SU-DHL-6 (cell line): Measurements from ENCODE around the gene ANP32B.
"Not testable (repeated sequence)": the region's sequence is repeated elsewhere in the genome, so short reads cannot be mapped to it uniquely, and the experiment has no call there.

Experiments
- H2AFZ ChIP-seq: fragments of 200-600 bp; sonication (generic); 2 replicates; pipeline ENCODE4 v1.6.1; 2014; ENCODE audit warnings: low read depth, mild to moderate bottlenecking, moderate library complexity, mixed read lengths, antibody characterized with exemption, low read length; ENCODE audit not compliant: severe bottlenecking
- H3F3A ChIP-seq: fragments of 200-600 bp; shearing (Covaris generic); 2 replicates; pipeline ENCODE4 v1.6.0; 2016; ENCODE audit warnings: antibody characterized with exemption, mild to moderate bottlenecking; ENCODE audit not compliant: insufficient read depth
- H3K27ac ChIP-seq: fragments of 200-600 bp; sonication (generic); 2 replicates; pipeline ENCODE4 v1.5.1; 2016; ENCODE audit warnings: low read depth, mild to moderate bottlenecking, low read length, moderate library complexity, mixed read lengths
- H3K27me3 ChIP-seq: fragments of 200-600 bp; sonication (generic), shearing (Covaris generic); 2 replicates; pipeline ENCODE4 v1.6.0; 2014; ENCODE audit warnings: mild to moderate bottlenecking, low read length
- H3K36me3 ChIP-seq: fragments of 200-600 bp; sonication (generic); 2 replicates; pipeline ENCODE4 v1.6.1; 2014; ENCODE audit warnings: mild to moderate bottlenecking, low read length, mixed read lengths
- H3K4me2 ChIP-seq: fragments of 300-600, 200-600 bp; shearing (Covaris generic), sonication (generic); 2 replicates; pipeline ENCODE4 v1.6.0; 2014; ENCODE audit warnings: low read length, low read depth, mild to moderate bottlenecking; ENCODE audit not compliant: poor library complexity, severe bottlenecking
- H3K4me3 ChIP-seq: fragments of 200-600 bp; sonication (generic); 2 replicates; pipeline ENCODE4 v1.5.1; 2014; ENCODE audit warnings: antibody characterized with exemption, low read length, mild to moderate bottlenecking, mixed read lengths; ENCODE audit not compliant: insufficient read depth, poor library complexity, severe bottlenecking
- H3K79me2 ChIP-seq: fragments of 200-600 bp; sonication (generic); 2 replicates; pipeline ENCODE4 v1.6.1; 2014; ENCODE audit warnings: mild to moderate bottlenecking, low read length, moderate library complexity; ENCODE audit not compliant: insufficient read depth
- H3K9ac ChIP-seq: fragments of 200-600 bp; sonication (generic); 2 replicates; pipeline ENCODE4 v1.7.0; 2014; ENCODE audit warnings: mild to moderate bottlenecking, low read length
- H3K9me2 ChIP-seq: fragments of 200-600 bp; sonication (generic); replicated peaks from 2 replicates; pipeline ENCODE4 v1.6.1; 2014; ENCODE audit warnings: low read length; ENCODE audit not compliant: insufficient read depth
- H3K9me3 ChIP-seq: fragments of 200-600 bp; sonication (generic); 2 replicates; pipeline ENCODE4 v1.6.1; 2014; ENCODE audit warnings: low read length, mixed read lengths; ENCODE audit not compliant: insufficient read depth
- H4K20me1 ChIP-seq: fragments of 200-600 bp; sonication (generic); 2 replicates; pipeline ENCODE4 v1.6.1; 2014; ENCODE audit warnings: low read depth, mild to moderate bottlenecking, antibody characterized with exemption, low read length, moderate library complexity, mixed read lengths
- EZH2phosphoT487 ChIP-seq: fragments of 200-600 bp; sonication (generic), shearing (Covaris generic); conservative IDR thresholded peaks from 2 replicates; pipeline ENCODE4 v1.6.1; 2018; ENCODE audit warnings: mild to moderate bottlenecking, antibody characterized with exemption, low read length, moderate library complexity, mixed read lengths
- TF ChIP-seq, protein P1 (sequence below): fragments of 200-600 bp; sonication (generic); IDR thresholded peaks from one replicate; pipeline ENCODE4 v1.5.1; 2017; ENCODE audit warnings: antibody characterized with exemption, mild to moderate bottlenecking, low read length, moderate library complexity; ENCODE audit not compliant: insufficient read depth, poor library complexity, severe bottlenecking

The ANP32B gene

GRCh38 chr9:97975376-97975775 is 7.8 kb upstream of the ANP32B start:
- Histone ChIP-seq H3F3A (no peaks in the 10 kb centered on the region), H3K9me2 (no peaks in the 10 kb centered on the region), H3K9me3 (no peaks in the 10 kb centered on the region), H3K9ac (no peak overlapping the region), H4K20me1 (no peaks in the 10 kb centered on the region), H3K79me2 (no peaks in the 10 kb centered on the region), H2AFZ (no peak overlapping the region), H3K27ac (no peak overlapping the region), H3K27me3 (no peaks in the 10 kb centered on the region), H3K4me3 (no peak overlapping the region), H3K36me3 (no peaks in the 10 kb centered on the region), H3K4me2 (no peak overlapping the region)
- TF ChIP-seq, protein P1, sequence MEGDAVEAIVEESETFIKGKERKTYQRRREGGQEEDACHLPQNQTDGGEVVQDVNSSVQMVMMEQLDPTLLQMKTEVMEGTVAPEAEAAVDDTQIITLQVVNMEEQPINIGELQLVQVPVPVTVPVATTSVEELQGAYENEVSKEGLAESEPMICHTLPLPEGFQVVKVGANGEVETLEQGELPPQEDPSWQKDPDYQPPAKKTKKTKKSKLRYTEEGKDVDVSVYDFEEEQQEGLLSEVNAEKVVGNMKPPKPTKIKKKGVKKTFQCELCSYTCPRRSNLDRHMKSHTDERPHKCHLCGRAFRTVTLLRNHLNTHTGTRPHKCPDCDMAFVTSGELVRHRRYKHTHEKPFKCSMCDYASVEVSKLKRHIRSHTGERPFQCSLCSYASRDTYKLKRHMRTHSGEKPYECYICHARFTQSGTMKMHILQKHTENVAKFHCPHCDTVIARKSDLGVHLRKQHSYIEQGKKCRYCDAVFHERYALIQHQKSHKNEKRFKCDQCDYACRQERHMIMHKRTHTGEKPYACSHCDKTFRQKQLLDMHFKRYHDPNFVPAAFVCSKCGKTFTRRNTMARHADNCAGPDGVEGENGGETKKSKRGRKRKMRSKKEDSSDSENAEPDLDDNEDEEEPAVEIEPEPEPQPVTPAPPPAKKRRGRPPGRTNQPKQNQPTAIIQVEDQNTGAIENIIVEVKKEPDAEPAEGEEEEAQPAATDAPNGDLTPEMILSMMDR: no peak
- no peak for TF ChIP-seq EZH2phosphoT487

DNA sequence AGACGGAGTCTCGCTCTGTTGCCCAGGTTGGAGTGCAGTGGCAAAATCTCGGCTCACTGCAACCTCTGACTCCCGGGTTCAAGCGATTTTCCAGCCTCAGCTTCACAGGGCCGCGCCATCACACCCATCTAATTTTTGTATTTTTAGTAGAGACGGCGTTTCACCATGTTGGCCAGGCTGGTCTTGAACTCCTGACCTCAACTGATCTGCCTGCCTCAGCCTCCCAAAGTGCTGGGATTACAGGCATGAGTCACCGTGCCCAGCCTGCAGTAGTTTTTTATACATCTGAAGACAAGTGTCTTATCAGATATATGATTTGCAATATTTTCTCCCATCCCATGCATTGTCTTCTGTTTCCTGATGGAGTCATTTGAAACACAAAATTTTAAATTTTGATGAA is 6.5 kb upstream of the ANP32B start:
- H3K27me3 ChIP-seq, H3K36me3 ChIP-seq, H3K4me2 ChIP-seq, H4K20me1 ChIP-seq, H3K9ac ChIP-seq, H3F3A ChIP-seq, H3K27ac ChIP-seq, H3K79me2 ChIP-seq, H3K4me3 ChIP-seq, H3K9me2 ChIP-seq, H2AFZ ChIP-seq, H3K9me3 ChIP-seq: not testable (repeated sequence)

GRCh38 chr9:97978371-97979130 is 4.6 kb upstream of the ANP32B start:
- Histone ChIP-seq H3K4me2 (no peak overlapping the region), H3K27me3 (no peaks in the 10 kb centered on the region), H3K4me3 (no peak overlapping the region), H3K27ac (no peak overlapping the region), H3K9me3 (no peaks in the 10 kb centered on the region), H4K20me1 (no peaks in the 10 kb centered on the region), H3K9me2 (no peaks in the 10 kb centered on the region), H3K9ac (no peak overlapping the region), H2AFZ (no peak overlapping the region), H3K79me2 (peaks cover 10% of the 10 kb centered on the region; the same call in 1 of the 2 replicates), H3K36me3 (no peaks in the 10 kb centered on the region), H3F3A (peaks cover 12% of the 10 kb centered on the region; the same call in 1 of the 2 replicates)
- no peak for TF ChIP-seq EZH2phosphoT487
- TF ChIP-seq, protein P1: no peak

- Histone ChIP-seq H3K4me3 (no peak overlapping the region), H3K79me2 (peaks cover 20% of the 10 kb centered on the region), H3K36me3 (no peaks in the 10 kb centered on the region), H3K27ac (no peak overlapping the region), H3K9ac (no peak overlapping the region), H2AFZ (no peak overlapping the region), H3F3A (peaks cover 12% of the 10 kb centered on the region; the same call in 1 of the 2 replicates), H3K27me3 (no peaks in the 10 kb centered on the region), H3K4me2 (no peak overlapping the region), H3K9me3 (no peaks in the 10 kb centered on the region), H3K9me2 (no peaks in the 10 kb centered on the region), H4K20me1 (no peaks in the 10 kb centered on the region)
- TF ChIP-seq EZH2phosphoT487: no peak
- TF ChIP-seq, protein P1: no peak
Measured at GRCh38 chr9:97979788-97980478, 3.2 kb upstream of the ANP32B start.
